Measurements from ENCODE around the gene MESP2.

The MESP2 gene, protein sequence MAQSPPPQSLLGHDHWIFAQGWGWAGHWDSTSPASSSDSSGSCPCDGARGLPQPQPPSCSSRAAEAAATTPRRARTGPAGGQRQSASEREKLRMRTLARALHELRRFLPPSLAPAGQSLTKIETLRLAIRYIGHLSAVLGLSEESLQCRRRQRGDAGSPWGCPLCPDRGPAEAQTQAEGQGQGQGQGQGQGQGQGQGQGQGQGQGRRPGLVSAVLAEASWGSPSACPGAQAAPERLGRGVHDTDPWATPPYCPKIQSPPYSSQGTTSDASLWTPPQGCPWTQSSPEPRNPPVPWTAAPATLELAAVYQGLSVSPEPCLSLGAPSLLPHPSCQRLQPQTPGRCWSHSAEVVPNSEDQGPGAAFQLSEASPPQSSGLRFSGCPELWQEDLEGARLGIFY

DNA sequence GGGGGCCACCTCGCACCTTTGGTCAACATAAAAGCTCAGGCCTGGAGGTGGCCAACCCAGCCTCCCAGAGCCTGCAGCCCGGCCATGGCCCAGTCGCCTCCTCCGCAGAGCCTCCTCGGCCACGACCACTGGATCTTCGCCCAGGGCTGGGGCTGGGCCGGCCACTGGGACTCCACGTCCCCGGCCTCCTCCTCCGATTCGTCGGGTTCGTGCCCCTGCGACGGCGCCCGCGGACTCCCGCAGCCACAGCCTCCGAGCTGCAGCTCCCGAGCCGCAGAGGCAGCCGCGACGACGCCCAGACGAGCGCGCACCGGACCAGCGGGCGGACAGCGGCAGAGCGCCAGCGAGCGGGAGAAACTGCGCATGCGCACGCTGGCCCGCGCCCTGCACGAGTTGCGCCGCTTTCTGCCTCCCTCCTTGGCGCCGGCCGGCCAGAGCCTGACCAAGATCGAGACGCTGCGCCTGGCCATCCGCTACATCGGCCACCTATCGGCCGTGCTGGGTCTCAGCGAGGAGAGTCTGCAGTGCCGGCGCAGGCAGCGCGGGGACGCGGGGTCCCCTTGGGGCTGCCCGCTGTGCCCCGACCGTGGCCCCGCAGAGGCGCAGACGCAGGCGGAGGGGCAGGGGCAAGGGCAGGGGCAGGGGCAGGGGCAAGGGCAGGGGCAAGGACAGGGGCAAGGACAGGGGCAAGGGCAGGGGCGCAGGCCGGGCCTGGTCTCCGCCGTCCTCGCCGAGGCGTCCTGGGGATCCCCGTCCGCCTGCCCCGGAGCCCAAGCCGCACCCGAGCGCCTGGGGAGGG, at the start of gene MESP2:
Gene MESP2, plus strand, starts transcription at position 59 of the 799 bp plus-strand sequence. Its CDS starts 26 bp downstream, at position 85.
- DNase-seq (ENCODE audit: low spot score), result peak; percentile 84

- DNase-seq (ENCODE audit: low spot score), result no peak
Measured at GRCh38 chr15:89728254-89728653, 47.9 kb upstream of the MESP2 start.

GRCh38 chr15:89731275-89731674, 44.9 kb upstream of the MESP2 start:
- no peak for DNase-seq (ENCODE audit: low spot score)

DNA sequence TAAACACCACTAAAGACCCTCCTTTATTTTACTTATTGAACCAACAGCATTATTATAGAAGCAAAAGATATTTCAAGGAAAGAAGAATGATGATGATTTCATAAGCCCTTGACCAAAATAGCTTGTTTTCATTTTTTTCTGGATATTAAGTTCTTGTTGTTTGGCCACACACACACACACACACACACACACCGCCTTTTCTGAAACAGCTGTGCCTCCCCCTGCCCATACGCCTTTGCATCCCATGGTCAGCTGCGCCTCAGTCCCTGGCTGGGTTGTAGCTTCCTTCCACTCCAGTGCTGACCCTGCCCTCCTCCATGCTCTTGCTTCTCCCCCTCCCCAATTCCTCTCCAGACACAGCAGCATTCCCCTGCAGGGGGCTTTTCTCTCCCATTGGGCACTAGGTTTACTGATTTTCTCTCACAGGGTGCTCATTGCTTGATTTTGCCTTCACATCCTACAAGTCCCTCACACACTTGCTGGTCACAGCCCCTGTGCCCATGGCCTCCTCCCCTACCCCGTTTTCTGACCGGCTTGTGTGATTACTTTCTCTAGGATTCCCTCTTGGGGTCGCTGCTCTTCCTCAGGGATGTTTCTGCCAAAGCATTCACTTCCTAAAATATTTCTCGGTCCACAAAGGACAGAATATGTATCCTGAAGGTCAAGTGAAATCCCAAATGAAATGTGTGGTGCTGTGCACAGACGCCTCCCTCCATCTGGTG, 43.5 kb upstream of the MESP2 start:
- DNase-seq (ENCODE audit: low spot score), result no peak

GRCh38 chr15:89735773-89736172, 40.4 kb upstream of the MESP2 start:
- no peak for DNase-seq (ENCODE audit: low spot score)

- peak; percentile 75 for DNase-seq (ENCODE audit: low spot score)
Measured at GRCh38 chr15:89740137-89740536, 36.0 kb upstream of the MESP2 start.

- DNase-seq (ENCODE audit: low spot score), result no peak
Measured at GRCh38 chr15:89743011-89743410, 33.1 kb upstream of the MESP2 start.

DNA sequence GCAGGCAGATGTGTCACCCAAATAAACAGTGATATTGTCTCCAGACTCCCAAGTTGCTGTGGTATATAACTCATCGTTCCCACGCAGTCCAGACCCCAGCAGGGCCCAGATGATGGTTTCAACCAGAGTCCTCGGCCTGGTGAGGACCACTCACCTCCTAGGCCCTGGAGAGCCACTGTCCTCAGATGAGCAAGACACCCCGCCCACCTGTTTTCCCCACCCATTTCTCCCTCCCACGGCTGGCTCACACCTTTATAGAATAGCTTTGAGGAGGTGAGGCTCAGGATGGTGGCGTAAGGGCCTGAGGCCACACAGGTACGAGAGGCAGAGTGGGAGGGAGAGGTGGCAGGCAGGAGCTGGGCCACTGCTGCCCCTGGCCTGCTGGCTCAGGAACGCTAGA, 32.5 kb upstream of the MESP2 start:
- no peak for DNase-seq (ENCODE audit: low spot score)

DNA sequence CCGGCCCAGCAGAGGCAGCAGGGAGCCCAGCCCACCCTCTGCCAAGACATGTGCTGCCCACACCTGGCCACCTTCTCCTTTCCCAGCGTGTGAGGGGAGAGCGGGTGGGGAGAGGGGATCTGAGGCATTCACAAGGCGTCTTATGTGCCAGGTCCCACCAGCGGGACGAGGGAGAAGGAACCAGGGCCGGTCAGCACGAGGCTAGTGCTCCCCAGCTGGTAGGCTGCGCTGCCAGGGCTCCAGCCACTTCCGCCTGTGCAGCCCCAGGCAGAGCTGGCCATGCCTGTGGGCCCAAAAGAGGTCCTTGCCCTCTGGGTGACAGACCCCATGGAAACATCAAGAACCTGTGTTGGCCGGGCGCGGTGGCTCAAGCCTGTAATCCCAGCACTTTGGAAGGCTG, 31.0 kb upstream of the MESP2 start:
- DNase-seq (ENCODE audit: low spot score), result no peak

- no peak for DNase-seq (ENCODE audit: low spot score)
Measured at GRCh38 chr15:89745768-89746167, 30.4 kb upstream of the MESP2 start.

DNA sequence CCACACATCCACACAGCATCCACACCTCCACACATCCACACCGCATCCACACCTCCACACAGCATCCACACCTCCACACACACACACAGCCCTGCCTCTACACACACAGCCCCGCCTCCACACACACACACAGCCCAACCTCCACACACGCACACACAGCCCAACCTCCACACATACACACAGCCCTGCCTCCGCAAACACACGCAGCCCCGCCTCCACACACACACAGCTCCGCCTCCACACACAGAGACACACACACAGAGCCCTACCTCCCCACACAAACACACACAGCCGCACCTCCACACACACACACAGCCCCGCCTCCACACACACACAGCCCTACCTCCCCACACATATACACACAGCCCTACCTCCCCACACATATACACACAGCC, 29.7 kb upstream of the MESP2 start:
- no peak for DNase-seq (ENCODE audit: low spot score)

- no peak for DNase-seq (ENCODE audit: low spot score)
Measured at GRCh38 chr15:89747708-89748682, 28.1 kb upstream of the MESP2 start.

DNA sequence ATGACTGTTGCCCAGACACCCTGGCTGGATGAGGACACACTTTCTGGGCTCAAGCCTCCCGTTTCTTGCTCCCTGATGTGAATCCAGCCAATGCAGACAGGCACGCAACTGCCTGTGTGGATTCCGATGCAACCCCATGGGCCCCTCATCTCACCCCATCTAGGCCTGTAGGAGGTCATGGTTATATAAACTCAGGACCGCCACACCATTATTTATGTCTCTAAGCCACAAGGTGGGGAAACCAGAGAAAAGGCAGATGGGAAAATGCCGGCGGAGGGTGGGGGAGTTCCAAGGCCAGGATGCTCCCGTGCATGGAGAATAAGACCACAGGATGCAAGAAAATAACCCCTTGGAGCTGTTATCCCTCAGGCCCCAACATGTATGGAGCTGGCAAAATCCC, 27.1 kb upstream of the MESP2 start:
- no peak for DNase-seq (ENCODE audit: low spot score)

DNA sequence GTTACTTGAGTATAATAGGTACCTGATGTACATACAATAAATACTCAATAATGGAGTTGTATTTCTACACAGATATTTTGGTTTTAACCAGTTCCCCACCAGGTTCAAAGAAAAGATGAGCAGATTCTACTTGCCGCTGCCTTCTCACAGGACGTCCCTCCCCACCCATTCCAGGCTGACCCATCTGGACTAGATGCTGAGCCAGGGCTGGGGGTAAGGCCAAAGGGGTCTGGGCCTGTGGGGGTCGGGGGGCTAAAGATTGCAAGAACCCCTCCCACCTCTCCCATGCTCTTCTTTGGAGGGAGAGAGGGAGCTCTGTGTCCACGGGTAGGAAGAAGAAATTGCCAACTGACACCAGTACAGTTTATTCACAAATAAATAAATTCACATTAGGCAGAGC, 26.6 kb upstream of the MESP2 start:
- no peak for DNase-seq (ENCODE audit: low spot score)

DNA sequence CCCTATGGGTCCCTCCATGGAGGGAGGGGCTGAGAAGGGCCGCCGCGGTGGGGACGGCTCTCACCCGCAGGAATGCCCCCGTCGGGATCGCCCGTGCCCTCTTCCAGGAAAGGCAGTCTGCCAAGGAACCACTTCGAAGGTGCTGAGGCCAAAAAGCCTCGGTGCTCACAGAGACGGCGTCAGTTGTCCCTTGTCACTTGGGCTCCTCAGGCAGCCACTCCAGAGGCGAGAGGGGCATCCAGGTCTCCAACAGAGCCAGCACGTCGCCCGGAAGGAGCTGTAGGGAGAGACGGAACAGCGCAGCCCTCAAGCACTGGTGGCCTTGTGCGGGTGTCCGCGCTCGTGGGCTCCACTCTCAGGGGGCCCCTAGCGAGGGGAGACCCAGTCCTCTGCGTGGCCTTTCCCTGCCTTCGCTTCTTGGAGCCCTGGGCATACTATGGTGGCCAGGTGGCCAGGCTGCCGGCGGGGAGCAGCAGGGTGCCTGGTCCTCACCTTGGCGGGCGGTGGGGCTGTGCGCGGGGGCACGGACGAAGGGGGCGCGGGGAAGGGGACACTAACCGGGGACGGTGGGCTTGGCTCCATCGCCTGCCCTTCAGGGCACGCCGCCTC, 26.1 kb upstream of the MESP2 start:
- no peak for DNase-seq (ENCODE audit: low spot score)

GRCh38 chr15:89750560-89751542, 25.3 kb upstream of the MESP2 start, which contains the start of gene MESP1:
Gene MESP1, minus strand, starts transcription at chr15:89751249. Its CDS starts 18 bp downstream, at chr15:89751231.
- peak; percentile 95 for DNase-seq (ENCODE audit: low spot score)

- no peak for DNase-seq (ENCODE audit: low spot score)
Measured at GRCh38 chr15:89751748-89752147, 24.4 kb upstream of the MESP2 start.

DNA sequence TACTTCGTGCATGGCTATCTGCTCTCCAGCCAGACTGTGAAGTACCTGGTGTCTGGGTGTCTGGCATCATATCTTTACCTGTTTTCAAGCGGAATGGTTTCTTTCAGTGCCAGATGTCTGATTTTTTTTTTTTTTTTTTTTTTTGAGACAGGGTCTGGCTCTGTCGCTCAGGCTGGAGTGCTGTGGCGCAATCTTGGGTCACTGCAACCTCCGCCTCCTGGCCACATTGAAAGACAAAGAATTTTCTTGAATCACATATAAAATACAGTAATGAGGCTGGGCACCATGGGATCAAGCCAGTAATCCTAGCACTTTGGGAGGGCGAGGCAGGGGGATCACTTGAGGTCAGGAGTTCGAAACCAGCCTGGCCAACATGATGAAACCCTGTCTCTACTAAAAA, 22.3 kb upstream of the MESP2 start:
- no peak for DNase-seq (ENCODE audit: low spot score)

- no peak for DNase-seq (ENCODE audit: low spot score)
Measured at GRCh38 chr15:89754361-89755154, 21.6 kb upstream of the MESP2 start.

All from germinal center (tissue), 1 donor.